Amygdala (tissue), 56 donors: ENCODE measurements around the gene ATP6V1F.
"Not testable (repeated sequence)": the region's sequence is repeated elsewhere in the genome, so short reads cannot be mapped to it uniquely, and the experiment has no call there.

Source experiments
- DNase-seq, 56 donors: peaks; one replicate each; lab custom pipeline; 2025; lab: John Stamatoyannopoulos, UW

The ATP6V1F gene

DNA sequence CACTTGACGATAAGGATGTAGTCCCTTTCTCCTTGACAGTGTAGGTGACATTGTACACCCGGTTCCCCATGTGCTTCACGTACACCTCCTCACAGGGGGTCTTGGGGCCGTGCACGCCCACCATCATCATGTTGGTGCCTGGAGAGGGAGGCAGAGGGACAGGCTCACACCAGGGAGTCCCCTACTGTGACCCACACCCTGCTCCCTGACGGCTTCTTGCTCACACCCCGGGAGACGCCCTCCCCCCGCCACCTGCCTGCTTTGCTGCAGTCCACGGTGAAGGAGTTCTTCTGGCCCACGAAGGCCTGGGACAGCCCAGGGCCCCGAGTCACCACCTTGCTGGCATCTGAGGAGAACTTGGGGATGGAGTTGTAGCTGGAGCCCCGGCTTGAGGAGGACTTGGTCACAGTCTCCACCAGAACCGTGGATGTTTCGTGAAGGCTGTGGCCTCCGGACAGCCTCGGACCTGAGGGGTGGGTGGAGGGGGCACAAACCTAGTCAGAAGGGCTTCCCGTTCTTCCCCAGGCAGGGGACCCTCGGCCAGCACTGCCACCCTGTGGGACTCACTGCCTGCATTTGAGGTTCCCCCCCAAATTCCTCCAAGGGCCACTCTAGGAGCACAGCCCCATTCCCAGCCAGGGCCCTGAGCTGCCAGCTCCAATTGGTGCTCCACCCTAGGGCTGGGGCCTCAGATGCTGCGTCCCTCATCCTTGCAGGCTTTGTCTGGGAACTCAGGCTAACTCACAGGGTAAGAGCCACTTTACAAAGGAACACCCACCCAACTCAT lies 50.2 kb downstream of the ATP6V1F start:
- DNase-seq, result not testable (repeated sequence)

DNA sequence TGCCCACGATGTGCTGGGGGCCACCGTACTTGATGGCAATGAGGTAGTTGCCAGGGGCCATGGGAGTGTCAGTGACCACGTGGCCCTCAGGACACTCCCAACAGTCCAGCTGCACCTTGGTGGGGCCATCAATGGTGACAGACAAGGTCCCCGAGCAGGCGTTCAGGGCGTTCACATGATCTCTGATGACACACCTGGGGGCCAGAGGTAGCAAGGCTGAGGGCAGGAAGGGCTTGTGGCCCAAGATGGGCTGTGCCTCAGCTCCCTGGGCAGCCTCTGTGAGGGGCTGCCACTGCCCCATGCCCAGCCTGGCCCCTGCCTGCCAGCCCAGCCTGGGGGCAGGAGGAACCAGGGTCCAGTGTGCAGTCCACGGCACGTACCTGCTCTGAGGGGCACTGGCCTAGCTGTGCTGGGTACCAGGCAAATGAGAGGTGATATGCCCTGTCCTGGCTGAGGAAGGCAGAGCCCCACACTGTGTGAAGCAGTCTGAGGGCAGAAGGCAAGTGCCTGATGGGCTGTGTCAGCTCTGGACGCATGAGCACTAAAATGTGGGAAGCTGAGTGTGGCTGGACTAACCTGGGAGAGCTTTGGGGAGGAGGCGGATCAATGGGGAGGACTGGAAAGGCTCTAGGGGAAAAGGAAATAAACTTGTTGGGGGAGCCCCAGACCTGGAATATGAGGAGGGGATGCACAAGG lies 51.4 kb downstream of the ATP6V1F start:
- DNase-seq, result no peak

DNA sequence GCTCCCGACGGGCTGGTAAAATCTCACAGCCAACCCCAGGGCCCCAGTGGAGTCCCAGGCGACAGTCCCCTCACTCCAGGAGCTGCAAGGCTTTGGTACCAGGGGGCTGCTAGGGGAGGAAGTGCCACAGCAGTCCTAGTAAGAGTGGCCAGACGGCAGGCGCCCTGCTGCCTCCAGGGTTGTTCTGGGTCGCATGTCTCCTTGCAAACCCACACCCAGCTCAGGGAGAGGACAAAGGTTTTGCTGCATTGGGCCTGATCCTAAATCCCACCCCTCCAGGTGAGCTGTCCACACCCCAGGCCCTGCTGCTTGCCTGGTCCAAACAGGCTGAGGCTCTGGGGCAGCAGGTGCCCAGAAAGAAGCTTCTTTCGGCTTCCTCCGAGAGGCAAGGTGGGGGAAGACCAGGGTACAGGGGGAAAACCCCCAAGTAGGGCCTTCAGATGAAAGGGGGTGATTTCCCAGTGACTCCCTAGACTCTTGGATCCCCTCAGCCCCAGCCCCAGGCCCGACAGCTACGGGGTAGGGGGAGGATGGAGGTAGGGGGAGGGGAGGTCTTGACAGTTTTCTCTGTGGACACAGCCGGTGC lies 52.0 kb downstream of the ATP6V1F start:
- DNase-seq, result no peak

DNA sequence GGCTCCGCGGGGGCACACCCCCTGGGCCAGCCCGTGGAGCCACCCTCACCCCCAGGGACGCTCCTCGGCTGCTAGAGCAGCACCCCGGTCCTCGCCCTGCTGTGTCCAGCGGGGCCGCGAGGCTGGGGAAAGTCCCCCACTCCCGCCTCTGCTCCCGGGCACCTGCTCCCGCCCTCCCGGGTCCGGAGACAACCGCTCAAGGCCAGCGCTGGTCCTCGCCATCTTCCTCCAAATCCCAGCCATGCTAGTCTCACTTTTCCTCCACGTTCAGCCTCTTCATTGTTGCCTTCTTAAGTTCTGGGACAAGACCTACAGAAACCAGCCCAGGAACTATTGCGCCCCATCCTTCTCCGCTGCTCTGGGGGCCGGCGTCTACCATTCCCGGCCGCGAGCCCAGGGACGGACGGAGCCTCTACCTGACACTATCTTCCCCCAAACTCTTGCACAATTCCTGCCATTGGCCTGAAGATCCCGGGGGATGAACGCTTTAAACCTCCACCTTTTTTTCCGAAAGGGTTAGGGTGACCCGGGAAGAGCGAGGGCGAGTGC lies 52.7 kb downstream of the ATP6V1F start:
- DNase-seq, result no peak
